Caco-2 (cell line): ENCODE measurements around the gene SH2D1A. TPM values are rescaled to one million over a fixed set of nuclear protein-coding genes. Genes with fewer than 3 reads are reported as not detected.

Experiments
- BruUV-seq: library from RNA; stranded (reverse); fragments of 400-500 nt; replicated peaks from 2 replicates; lab custom pipeline; 2021; lab: Mats Ljungman, UMichigan
- CTCF ChIA-PET: fragments of 300-600 bp; sonication (Branson Sonifier 250); formaldehyde crosslinking; loops from one replicate; lab custom pipeline; 2022; ENCODE audit warnings: antibody characterized with exemption; lab: Charles Lee
- POLR2A ChIA-PET: fragments of 300-600 bp; sonication (Branson Sonifier 250); formaldehyde crosslinking; loops from one replicate; lab custom pipeline; 2022; ENCODE audit warnings: antibody characterized with exemption; lab: Charles Lee
- DNase-seq, 2 experiments: peaks; one replicate each; pipeline versions ENCODE4 v3.0.0 to v3.0.0-alpha.2; 2020 to 2022
- H3K27me3 ChIP-seq: replicated peaks from 2 replicates; pipeline ENCODE4 v1.6.0; 2011; ENCODE audit warnings: low read length; ENCODE audit not compliant: control insufficient read depth, insufficient read depth
- H3K36me3 ChIP-seq: 2 replicates; pipeline ENCODE4 v1.5.1; 2011; ENCODE audit warnings: low read length; ENCODE audit not compliant: control insufficient read depth, insufficient read depth
- H3K4me1 ChIP-seq: fragments of 250-450 bp; sonication (Bioruptor Pico); 2 replicates; pipeline ENCODE4 v1.5.1; 2020; ENCODE audit warnings: mild to moderate bottlenecking
- H3K4me3 ChIP-seq: 2 replicates; pipeline ENCODE4 v1.5.1; 2011; ENCODE audit warnings: low read depth, mild to moderate bottlenecking, control low read depth, low read length
- H3K9me3 ChIP-seq: fragments of 250-450 bp; sonication (Bioruptor Pico); 2 replicates; pipeline ENCODE4 v1.5.1; 2020; ENCODE audit warnings: mild to moderate bottlenecking, moderate library complexity
- H3K27ac Mint-ChIP-seq: one replicate; pipeline ENCODE4 v1.8.0; 2022; ENCODE audit warnings: mixed read lengths; ENCODE audit not compliant: unreplicated experiment
- H3K27me3 Mint-ChIP-seq: one replicate; pipeline ENCODE4 v1.8.0; 2022; ENCODE audit warnings: mixed read lengths; ENCODE audit not compliant: insufficient read depth, unreplicated experiment
- H3K36me3 Mint-ChIP-seq: one replicate; pipeline ENCODE4 v1.8.0; 2022; ENCODE audit warnings: mild to moderate bottlenecking, mixed read lengths; ENCODE audit not compliant: insufficient read depth, unreplicated experiment
- H3K4me1 Mint-ChIP-seq: one replicate; pipeline ENCODE4 v1.8.0; 2022; ENCODE audit warnings: low read depth, mixed read lengths; ENCODE audit not compliant: unreplicated experiment
- H3K4me3 Mint-ChIP-seq: one replicate; pipeline ENCODE4 v1.8.0; 2022; ENCODE audit warnings: mild to moderate bottlenecking, moderate library complexity, mixed read lengths; ENCODE audit not compliant: unreplicated experiment
- H3K9me3 Mint-ChIP-seq: one replicate; pipeline ENCODE4 v1.8.0; 2022; ENCODE audit warnings: mixed read lengths; ENCODE audit not compliant: unreplicated experiment
- intact Hi-C: fragments of 100-400 bp; cut with micrococcal nuclease; formaldehyde crosslinking; loops from one replicate; pipeline ENCODE4 v1.10.0; 2022; ENCODE audit not compliant: unreplicated experiment
- total RNA-seq: library from RNA; stranded (reverse); gene quantifications from 2 replicates; pipeline ENCODE4 v1.2.3, GENCODE V29; 2022
- TF ChIP-seq, protein P1 (sequence below), 2 experiments: fragments of 200-600 bp in 1 of 2; IDR thresholded peaks; 1 replicate in 1 of 2; 2 replicates in 1 of 2; pipeline versions ENCODE4 v1.5.1 to v1.8.0; 2011 to 2022; ENCODE audit warnings: antibody characterized with exemption in 1 of 2, control low read depth in 1 of 2, inconsistent platforms in 1 of 2, low read depth in 1 of 2, low read length in 1 of 2, mild to moderate bottlenecking in 1 of 2, moderate library complexity in 1 of 2; ENCODE audit not compliant: insufficient read depth in 1 of 2, severe bottlenecking in 1 of 2, unreplicated experiment in 1 of 2

SH2D1A gene
- total RNA-seq, 1 experiment from 2014 or later = not detected

GRCh38 chrX:124341396-124342132 lies 4.8 kb upstream of the SH2D1A start:
- Mint-ChIP-seq H3K27ac (no peak overlapping the region), H3K4me1 (no peaks in the 10 kb centered on the region), H3K36me3 (no peaks in the 10 kb centered on the region), H3K9me3 (no peaks in the 10 kb centered on the region), H3K4me3 (no peak overlapping the region), H3K27me3 (no peaks in the 10 kb centered on the region)
- BruUV-seq = no TSS peak
- Histone ChIP-seq H3K27me3 (no peaks in the 10 kb centered on the region), H3K4me1 (no peaks in the 10 kb centered on the region), H3K4me3 (no peak overlapping the region), H3K36me3 (no peaks in the 10 kb centered on the region), H3K9me3 (no peaks in the 10 kb centered on the region)
- CTCF ChIA-PET = no interaction called here
- TF ChIP-seq, protein P1, sequence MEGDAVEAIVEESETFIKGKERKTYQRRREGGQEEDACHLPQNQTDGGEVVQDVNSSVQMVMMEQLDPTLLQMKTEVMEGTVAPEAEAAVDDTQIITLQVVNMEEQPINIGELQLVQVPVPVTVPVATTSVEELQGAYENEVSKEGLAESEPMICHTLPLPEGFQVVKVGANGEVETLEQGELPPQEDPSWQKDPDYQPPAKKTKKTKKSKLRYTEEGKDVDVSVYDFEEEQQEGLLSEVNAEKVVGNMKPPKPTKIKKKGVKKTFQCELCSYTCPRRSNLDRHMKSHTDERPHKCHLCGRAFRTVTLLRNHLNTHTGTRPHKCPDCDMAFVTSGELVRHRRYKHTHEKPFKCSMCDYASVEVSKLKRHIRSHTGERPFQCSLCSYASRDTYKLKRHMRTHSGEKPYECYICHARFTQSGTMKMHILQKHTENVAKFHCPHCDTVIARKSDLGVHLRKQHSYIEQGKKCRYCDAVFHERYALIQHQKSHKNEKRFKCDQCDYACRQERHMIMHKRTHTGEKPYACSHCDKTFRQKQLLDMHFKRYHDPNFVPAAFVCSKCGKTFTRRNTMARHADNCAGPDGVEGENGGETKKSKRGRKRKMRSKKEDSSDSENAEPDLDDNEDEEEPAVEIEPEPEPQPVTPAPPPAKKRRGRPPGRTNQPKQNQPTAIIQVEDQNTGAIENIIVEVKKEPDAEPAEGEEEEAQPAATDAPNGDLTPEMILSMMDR (IDR thresholded peaks at IDR 0.05; ENCODE audit: insufficient read depth in 1 of 2, low read depth in 1 of 2, low read length in 1 of 2, severe bottlenecking in 1 of 2, unreplicated experiment in 1 of 2) = no peak
- intact Hi-C loops = loop anchor here (10.0 kb wide), 1 partner anchor 127 kb away; no protein-coding TSS in a partner anchor
- POLR2A ChIA-PET = no interaction called here
- DNase-seq = no peak

DNA sequence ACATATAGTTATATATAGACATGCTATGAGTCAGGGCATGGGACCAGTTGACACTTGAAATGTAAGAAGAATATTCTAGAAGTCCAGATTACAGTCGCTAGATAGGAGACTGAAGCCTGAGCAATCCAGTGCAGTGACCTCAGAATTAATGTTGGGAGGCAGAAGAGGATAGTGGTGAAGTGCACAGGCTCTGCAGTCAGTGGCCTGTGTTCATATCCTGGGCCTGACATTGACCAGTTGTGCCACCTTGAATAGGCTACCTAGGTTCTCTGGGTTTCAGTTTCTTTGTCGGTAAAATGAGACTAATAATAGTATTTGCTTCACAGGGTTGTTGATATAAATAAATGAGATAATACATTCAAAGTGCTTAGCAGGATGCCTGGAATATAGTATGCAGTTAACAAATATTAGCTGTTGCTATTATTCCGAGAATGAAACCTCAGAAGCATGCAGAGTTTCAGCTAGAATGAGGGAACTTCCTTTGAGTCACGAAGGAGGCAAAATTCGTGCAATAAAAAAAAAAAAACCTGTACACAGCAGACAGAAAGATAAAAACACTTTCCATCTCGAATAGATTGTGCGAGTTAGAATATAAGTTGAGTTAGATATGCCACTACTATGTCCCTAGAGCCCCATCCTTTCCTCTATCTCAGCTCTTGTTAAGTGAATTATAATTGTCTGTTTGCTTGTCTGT lies 4.0 kb upstream of the SH2D1A start:
- Mint-ChIP-seq H3K4me1 (no peaks in the 10 kb centered on the region), H3K4me3 (no peak overlapping the region), H3K27me3 (no peaks in the 10 kb centered on the region), H3K27ac (no peak overlapping the region), H3K9me3 (no peaks in the 10 kb centered on the region), H3K36me3 (no peaks in the 10 kb centered on the region)
- no peaks in the 10 kb centered on the region for H3K27me3 ChIP-seq
- ChIA-PET POLR2A (no interaction called here), CTCF (no interaction called here)
- TF ChIP-seq, protein P1 (IDR thresholded peaks at IDR 0.05; ENCODE audit: insufficient read depth in 1 of 2, low read depth in 1 of 2, low read length in 1 of 2, severe bottlenecking in 1 of 2, unreplicated experiment in 1 of 2) = no peak
- DNase-seq = no peak
- no peaks in the 10 kb centered on the region for H3K4me1 ChIP-seq
- H3K9me3 ChIP-seq = no peaks in the 10 kb centered on the region
- intact Hi-C loops = loop anchor here (10.0 kb wide), 1 partner anchor 128 kb away; no protein-coding TSS in a partner anchor
- no peaks in the 10 kb centered on the region for H3K36me3 ChIP-seq
- no peak overlapping the region for H3K4me3 ChIP-seq
- BruUV-seq = no TSS peak

DNA sequence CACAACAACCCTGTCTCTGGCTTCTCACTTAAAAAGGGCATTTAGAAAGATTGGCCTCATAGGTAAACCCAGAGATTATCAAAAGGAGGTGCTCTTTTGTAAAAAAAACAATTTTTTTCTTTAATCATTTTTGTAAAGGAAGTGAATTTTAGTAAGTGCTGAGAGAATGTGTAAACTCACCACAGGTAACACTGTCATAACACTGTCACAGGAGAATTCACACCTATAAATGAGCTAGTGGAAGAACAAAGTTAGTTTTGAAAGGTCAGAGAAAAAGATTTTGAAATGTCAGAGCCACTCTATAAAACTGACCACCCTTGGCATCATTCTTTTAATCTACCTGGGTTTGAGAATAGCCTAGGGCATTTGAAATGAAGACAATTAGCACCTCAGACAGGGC lies 3.3 kb upstream of the SH2D1A start:
- TF ChIP-seq, protein P1 (IDR thresholded peaks at IDR 0.05; ENCODE audit: insufficient read depth in 1 of 2, low read depth in 1 of 2, low read length in 1 of 2, severe bottlenecking in 1 of 2, unreplicated experiment in 1 of 2) = no peak
- intact Hi-C loops = loop anchor here (10.0 kb wide), 1 partner anchor 128 kb away; no protein-coding TSS in a partner anchor
- no peak overlapping the region for H3K4me3 Mint-ChIP-seq
- Histone ChIP-seq H3K36me3 (no peaks in the 10 kb centered on the region), H3K4me3 (no peak overlapping the region), H3K4me1 (no peaks in the 10 kb centered on the region), H3K27me3 (no peaks in the 10 kb centered on the region), H3K9me3 (no peaks in the 10 kb centered on the region)
- CTCF ChIA-PET = no interaction called here
- BruUV-seq = no TSS peak
- H3K27ac Mint-ChIP-seq = no peak overlapping the region
- H3K4me1 Mint-ChIP-seq = no peaks in the 10 kb centered on the region
- no peaks in the 10 kb centered on the region for H3K27me3 Mint-ChIP-seq
- no peaks in the 10 kb centered on the region for H3K36me3 Mint-ChIP-seq
- POLR2A ChIA-PET = no interaction called here
- no peak for DNase-seq
- H3K9me3 Mint-ChIP-seq = no peaks in the 10 kb centered on the region
